RWPE1 (cell line): Measurements from ENCODE around the gene VSX1.

Experiments
- CTCF ChIA-PET: fragments of 350-600 bp; sonication (Branson Sonifier 250); formaldehyde crosslinking; extraction: SDS; loops from one replicate; lab custom pipeline; 2021; lab: Yijun Ruan, JAX
- POLR2A ChIA-PET: fragments of 400-600 bp; formaldehyde crosslinking; extraction: SDS; loops from one replicate; lab custom pipeline; 2020; ENCODE audit warnings: antibody characterized with exemption; ENCODE audit not compliant: low non-redundant PET; lab: Yijun Ruan, JAX
- DNase-seq: peaks from one replicate; pipeline ENCODE4 v3.0.0; 2012; ENCODE audit warnings: low spot score
- H3K27ac ChIP-seq: fragments of 450-650 bp; 2 replicates; pipeline ENCODE4 v1.5.1; 2017
- CTCF ChIP-seq: fragments of 450-650 bp; conservative IDR thresholded peaks from 2 replicates; pipeline ENCODE4 v1.5.1; 2017; ENCODE audit warnings: low read depth, mild to moderate bottlenecking

The VSX1 gene

GRCh38 chr20:25046736-25047666 lies 34.9 kb downstream of the VSX1 start:
- no peak for DNase-seq
- ChIA-PET POLR2A (no interaction called here), CTCF (interaction anchor here (0.6 kb wide), 1 partner anchor 10 kb away, joined by 5 read pairs; no protein-coding TSS in a partner anchor)
- no peak overlapping the region for H3K27ac ChIP-seq
- no peak for TF ChIP-seq CTCF

GRCh38 chr20:25046181-25046641 lies 35.7 kb downstream of the VSX1 start:
- CTCF ChIA-PET, result no interaction called here
- H3K27ac ChIP-seq, result no peak overlapping the region
- POLR2A ChIA-PET, result no interaction called here
- DNase-seq, result no peak
- no peak for TF ChIP-seq CTCF

- H3K27ac ChIP-seq, result no peak overlapping the region
- TF ChIP-seq CTCF, result no peak
- no peak for DNase-seq
- POLR2A ChIA-PET, result no interaction called here
- CTCF ChIA-PET, result no interaction called here
These were observed 36.6 kb downstream of the VSX1 start for GRCh38 chr20:25045343-25045712.

- H3K27ac ChIP-seq, result no peak overlapping the region
- POLR2A ChIA-PET, result no interaction called here
- TF ChIP-seq CTCF, result no peak
- DNase-seq, result no peak
- CTCF ChIA-PET, result no interaction called here
These were observed 37.1 kb downstream of the VSX1 start for GRCh38 chr20:25044660-25045342.

- POLR2A ChIA-PET, result no interaction called here
- CTCF ChIA-PET, result no interaction called here
- no peak for TF ChIP-seq CTCF
- no peak overlapping the region for H3K27ac ChIP-seq
- no peak for DNase-seq
These were observed 37.7 kb downstream of the VSX1 start for GRCh38 chr20:25044261-25044560.

- no peak for DNase-seq
- ChIA-PET CTCF (no interaction called here), POLR2A (no interaction called here)
- H3K27ac ChIP-seq, result no peak overlapping the region
- no peak for TF ChIP-seq CTCF
These were observed 38.3 kb downstream of the VSX1 start for GRCh38 chr20:25043499-25044260.
